ENCODE measurements around the gene ADAMTS12.

Gene ADAMTS12

GRCh38 chr5:33691856-33692255, 199.9 kb downstream of the ADAMTS12 start:
- DNase-seq (ENCODE audit: low read depth in 1 of 2, low spot score in 1 of 2), result peak in 1 of 2 experiments; percentile 3
- in situ Hi-C loops (cut with HindIII; ENCODE audit: low pct_unique_long_range_greater_than_20kb, low sequenced_read_pairs), result no loop called here
- TF ChIP-seq JUND (IDR thresholded peaks at IDR 0.05; ENCODE audit: low read depth), result no peak

GRCh38 chr5:33690374-33691135, 201.2 kb downstream of the ADAMTS12 start:
- TF ChIP-seq JUND (IDR thresholded peaks at IDR 0.05; ENCODE audit: low read depth), result no peak
- in situ Hi-C loops (cut with HindIII; ENCODE audit: low pct_unique_long_range_greater_than_20kb, low sequenced_read_pairs), result no loop called here
- DNase-seq (ENCODE audit: low read depth in 1 of 2, low spot score in 1 of 2), result no peak

GRCh38 chr5:33688526-33688925, 203.3 kb downstream of the ADAMTS12 start:
- TF ChIP-seq JUND (IDR thresholded peaks at IDR 0.05; ENCODE audit: low read depth), result no peak
- in situ Hi-C loops (cut with HindIII; ENCODE audit: low pct_unique_long_range_greater_than_20kb, low sequenced_read_pairs), result no loop called here
- DNase-seq (ENCODE audit: low read depth in 1 of 2, low spot score in 1 of 2), result no peak

- TF ChIP-seq JUND (IDR thresholded peaks at IDR 0.05; ENCODE audit: low read depth), result no peak
- in situ Hi-C loops (cut with HindIII; ENCODE audit: low pct_unique_long_range_greater_than_20kb, low sequenced_read_pairs), result no loop called here
- DNase-seq (ENCODE audit: low read depth in 1 of 2, low spot score in 1 of 2), result no peak
Observed at GRCh38 chr5:33688066-33688465, 203.7 kb downstream of the ADAMTS12 start.

GRCh38 chr5:33685873-33686755, 205.7 kb downstream of the ADAMTS12 start:
- no peak for DNase-seq (ENCODE audit: low read depth in 1 of 2, low spot score in 1 of 2)
- TF ChIP-seq JUND (IDR thresholded peaks at IDR 0.05; ENCODE audit: low read depth), result no peak
- in situ Hi-C loops (cut with HindIII; ENCODE audit: low pct_unique_long_range_greater_than_20kb, low sequenced_read_pairs), result no loop called here

GRCh38 chr5:33684496-33685159, 207.2 kb downstream of the ADAMTS12 start:
- in situ Hi-C loops (cut with HindIII; ENCODE audit: low pct_unique_long_range_greater_than_20kb, low sequenced_read_pairs), result no loop called here
- DNase-seq (ENCODE audit: low read depth in 1 of 2, low spot score in 1 of 2), result no peak
- TF ChIP-seq JUND (IDR thresholded peaks at IDR 0.05; ENCODE audit: low read depth), result no peak

- TF ChIP-seq JUND (IDR thresholded peaks at IDR 0.05; ENCODE audit: low read depth), result no peak
- in situ Hi-C loops (cut with HindIII; ENCODE audit: low pct_unique_long_range_greater_than_20kb, low sequenced_read_pairs), result no loop called here
- DNase-seq (ENCODE audit: low read depth in 1 of 2, low spot score in 1 of 2), result no peak
Observed at GRCh38 chr5:33679791-33680190, 212.0 kb downstream of the ADAMTS12 start.

- no peak for DNase-seq (ENCODE audit: low read depth in 1 of 2, low spot score in 1 of 2)
- in situ Hi-C loops (cut with HindIII; ENCODE audit: low pct_unique_long_range_greater_than_20kb, low sequenced_read_pairs), result no loop called here
- TF ChIP-seq JUND (IDR thresholded peaks at IDR 0.05; ENCODE audit: low read depth), result no peak
Observed at GRCh38 chr5:33675958-33676464, 215.8 kb downstream of the ADAMTS12 start.

- in situ Hi-C loops (cut with HindIII; ENCODE audit: low pct_unique_long_range_greater_than_20kb, low sequenced_read_pairs), result no loop called here
- no peak for DNase-seq (ENCODE audit: low read depth in 1 of 2, low spot score in 1 of 2)
- no peak for TF ChIP-seq JUND (IDR thresholded peaks at IDR 0.05; ENCODE audit: low read depth)
Observed at GRCh38 chr5:33671700-33672291, 220.0 kb downstream of the ADAMTS12 start.

- no peak for DNase-seq (ENCODE audit: low read depth in 1 of 2, low spot score in 1 of 2)
- no peak for TF ChIP-seq JUND (IDR thresholded peaks at IDR 0.05; ENCODE audit: low read depth)
- in situ Hi-C loops (cut with HindIII; ENCODE audit: low pct_unique_long_range_greater_than_20kb, low sequenced_read_pairs), result no loop called here
Observed at GRCh38 chr5:33662722-33663427, 228.9 kb downstream of the ADAMTS12 start.

- in situ Hi-C loops (cut with HindIII; ENCODE audit: low pct_unique_long_range_greater_than_20kb, low sequenced_read_pairs), result no loop called here
- no peak for TF ChIP-seq JUND (IDR thresholded peaks at IDR 0.05; ENCODE audit: low read depth)
- DNase-seq (ENCODE audit: low read depth in 1 of 2, low spot score in 1 of 2), result no peak
Observed at GRCh38 chr5:33659526-33660169, 232.1 kb downstream of the ADAMTS12 start.

Data from T47D (cell line).